K562 (cell line): ENCODE data around the gene PTCD3.

ENCODE experiments used
- TAF1 ChIP-seq: IDR thresholded peaks from 2 replicates; pipeline ENCODE4 v1.6.1; 2011; ENCODE audit warnings: mild to moderate bottlenecking, low read length, moderate library complexity; ENCODE audit not compliant: insufficient read depth, control insufficient read depth, severe bottlenecking; ENCODE audit errors: extremely low read depth
- TARDBP ChIP-seq: fragments of 450-650 bp; IDR thresholded peaks from 2 replicates; pipeline ENCODE4 v1.6.1; 2016
- TF ChIP-seq, protein P1 (sequence below): fragments of 250-450 bp; sonication (Bioruptor Pico); IDR thresholded peaks from 2 replicates; pipeline ENCODE4 v1.8.0; 2021; ENCODE audit warnings: moderate library complexity, mild to moderate bottlenecking, inconsistent platforms

- TF ChIP-seq, protein P1, sequence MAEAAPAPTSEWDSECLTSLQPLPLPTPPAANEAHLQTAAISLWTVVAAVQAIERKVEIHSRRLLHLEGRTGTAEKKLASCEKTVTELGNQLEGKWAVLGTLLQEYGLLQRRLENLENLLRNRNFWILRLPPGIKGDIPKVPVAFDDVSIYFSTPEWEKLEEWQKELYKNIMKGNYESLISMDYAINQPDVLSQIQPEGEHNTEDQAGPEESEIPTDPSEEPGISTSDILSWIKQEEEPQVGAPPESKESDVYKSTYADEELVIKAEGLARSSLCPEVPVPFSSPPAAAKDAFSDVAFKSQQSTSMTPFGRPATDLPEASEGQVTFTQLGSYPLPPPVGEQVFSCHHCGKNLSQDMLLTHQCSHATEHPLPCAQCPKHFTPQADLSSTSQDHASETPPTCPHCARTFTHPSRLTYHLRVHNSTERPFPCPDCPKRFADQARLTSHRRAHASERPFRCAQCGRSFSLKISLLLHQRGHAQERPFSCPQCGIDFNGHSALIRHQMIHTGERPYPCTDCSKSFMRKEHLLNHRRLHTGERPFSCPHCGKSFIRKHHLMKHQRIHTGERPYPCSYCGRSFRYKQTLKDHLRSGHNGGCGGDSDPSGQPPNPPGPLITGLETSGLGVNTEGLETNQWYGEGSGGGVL (CRISPR knock-in tag): no peak
- no peak for TF ChIP-seq TARDBP
- no peak for TF ChIP-seq TAF1
Measured at GRCh38 chr2:86070868-86071267, 35.2 kb upstream of the PTCD3 start.
